PC-9 (cell line): ENCODE results near the gene DNASE2.

Experiments
- EZH2 ChIP-seq: fragments of 200-600 bp; sonication (generic); IDR thresholded peaks from 2 replicates; pipeline ENCODE4 v1.8.0; 2017; ENCODE audit warnings: antibody characterized with exemption, low read depth
- TF ChIP-seq, protein P1 (sequence below): fragments of 200-600 bp; sonication (generic); conservative IDR thresholded peaks from 2 replicates; pipeline ENCODE4 v1.6.1; 2017; ENCODE audit warnings: mixed run types, antibody characterized with exemption, mild to moderate bottlenecking, moderate library complexity

DNA sequence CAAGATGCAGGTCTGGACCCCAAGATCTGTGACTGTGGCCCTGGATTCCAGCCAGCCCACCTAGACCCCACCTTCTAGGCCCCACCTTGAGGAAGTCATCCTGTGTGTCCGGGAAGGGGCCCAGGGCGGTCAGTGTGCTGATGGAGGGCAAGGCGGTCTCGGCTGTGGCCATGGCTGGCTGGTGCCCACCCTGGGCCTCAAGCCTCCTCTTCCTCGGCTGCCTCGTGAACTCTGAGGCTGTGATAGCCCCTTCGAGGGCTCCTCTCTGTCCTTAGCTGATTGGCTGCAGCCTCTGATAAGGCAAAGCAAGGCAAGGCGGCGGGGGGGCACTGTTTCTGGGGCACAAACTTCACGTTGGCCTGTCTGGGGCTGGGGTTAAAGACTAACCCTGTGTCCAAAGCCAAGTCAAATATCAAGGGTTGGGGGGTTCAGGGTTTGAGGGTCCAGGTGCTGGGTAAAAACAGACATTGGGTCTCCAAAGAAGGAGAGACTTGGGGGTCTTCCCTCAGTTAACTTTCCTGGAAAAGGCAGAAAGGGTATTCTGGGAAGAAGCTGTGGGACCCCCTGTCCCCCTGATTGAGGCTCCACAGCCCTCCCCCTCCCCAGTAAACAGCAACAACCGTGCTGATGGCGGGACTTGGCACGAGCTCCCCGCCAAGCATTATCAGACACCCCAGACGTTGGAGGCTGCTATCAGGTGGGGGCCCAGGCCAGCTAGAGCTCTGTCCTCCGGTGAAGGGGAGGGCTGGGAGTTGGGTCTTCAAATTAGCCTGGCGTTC, 5.9 kb upstream of the DNASE2 start, which contains the start of gene KLF1:
- TF ChIP-seq, protein P1, sequence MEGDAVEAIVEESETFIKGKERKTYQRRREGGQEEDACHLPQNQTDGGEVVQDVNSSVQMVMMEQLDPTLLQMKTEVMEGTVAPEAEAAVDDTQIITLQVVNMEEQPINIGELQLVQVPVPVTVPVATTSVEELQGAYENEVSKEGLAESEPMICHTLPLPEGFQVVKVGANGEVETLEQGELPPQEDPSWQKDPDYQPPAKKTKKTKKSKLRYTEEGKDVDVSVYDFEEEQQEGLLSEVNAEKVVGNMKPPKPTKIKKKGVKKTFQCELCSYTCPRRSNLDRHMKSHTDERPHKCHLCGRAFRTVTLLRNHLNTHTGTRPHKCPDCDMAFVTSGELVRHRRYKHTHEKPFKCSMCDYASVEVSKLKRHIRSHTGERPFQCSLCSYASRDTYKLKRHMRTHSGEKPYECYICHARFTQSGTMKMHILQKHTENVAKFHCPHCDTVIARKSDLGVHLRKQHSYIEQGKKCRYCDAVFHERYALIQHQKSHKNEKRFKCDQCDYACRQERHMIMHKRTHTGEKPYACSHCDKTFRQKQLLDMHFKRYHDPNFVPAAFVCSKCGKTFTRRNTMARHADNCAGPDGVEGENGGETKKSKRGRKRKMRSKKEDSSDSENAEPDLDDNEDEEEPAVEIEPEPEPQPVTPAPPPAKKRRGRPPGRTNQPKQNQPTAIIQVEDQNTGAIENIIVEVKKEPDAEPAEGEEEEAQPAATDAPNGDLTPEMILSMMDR, result no peak
- TF ChIP-seq EZH2, result no peak
